ENCODE data around the gene GDF2.

DNA sequence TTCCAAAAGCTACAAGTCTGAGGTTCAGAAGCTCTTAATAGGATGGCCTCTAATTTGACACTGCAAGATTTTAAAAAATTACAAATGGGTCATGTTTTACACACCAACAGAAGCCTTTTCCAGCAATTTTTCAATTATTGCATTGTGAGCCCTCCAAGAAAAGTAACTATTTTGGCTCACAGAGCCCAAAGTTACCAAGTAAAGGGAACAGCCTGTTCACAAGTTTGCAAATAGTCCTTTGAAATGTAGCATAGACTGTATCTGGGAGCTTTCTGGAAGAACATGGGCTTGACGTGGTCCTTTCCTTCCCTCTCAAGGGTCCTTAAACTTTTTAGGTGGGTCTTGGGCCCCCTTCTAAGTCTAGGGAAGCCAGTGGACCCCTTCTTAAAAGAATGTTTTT is 23.5 kb upstream of the GDF2 start:
- TF ChIP-seq, protein P1, sequence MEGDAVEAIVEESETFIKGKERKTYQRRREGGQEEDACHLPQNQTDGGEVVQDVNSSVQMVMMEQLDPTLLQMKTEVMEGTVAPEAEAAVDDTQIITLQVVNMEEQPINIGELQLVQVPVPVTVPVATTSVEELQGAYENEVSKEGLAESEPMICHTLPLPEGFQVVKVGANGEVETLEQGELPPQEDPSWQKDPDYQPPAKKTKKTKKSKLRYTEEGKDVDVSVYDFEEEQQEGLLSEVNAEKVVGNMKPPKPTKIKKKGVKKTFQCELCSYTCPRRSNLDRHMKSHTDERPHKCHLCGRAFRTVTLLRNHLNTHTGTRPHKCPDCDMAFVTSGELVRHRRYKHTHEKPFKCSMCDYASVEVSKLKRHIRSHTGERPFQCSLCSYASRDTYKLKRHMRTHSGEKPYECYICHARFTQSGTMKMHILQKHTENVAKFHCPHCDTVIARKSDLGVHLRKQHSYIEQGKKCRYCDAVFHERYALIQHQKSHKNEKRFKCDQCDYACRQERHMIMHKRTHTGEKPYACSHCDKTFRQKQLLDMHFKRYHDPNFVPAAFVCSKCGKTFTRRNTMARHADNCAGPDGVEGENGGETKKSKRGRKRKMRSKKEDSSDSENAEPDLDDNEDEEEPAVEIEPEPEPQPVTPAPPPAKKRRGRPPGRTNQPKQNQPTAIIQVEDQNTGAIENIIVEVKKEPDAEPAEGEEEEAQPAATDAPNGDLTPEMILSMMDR (IDR thresholded peaks at IDR 0.05; ENCODE audit: insufficient read depth, low read length): no peak
- TF ChIP-seq POLR2AphosphoS5 (IDR thresholded peaks at IDR 0.05; ENCODE audit: low read depth) (no peak), GABPA (IDR thresholded peaks at IDR 0.05; ENCODE audit: low read depth) (no peak)
